IMR-90 (cell line): ENCODE data around the gene SCFD2. TPM values are rescaled to one million over a fixed set of nuclear protein-coding genes. Genes with fewer than 3 reads are reported as not detected.

Experiments
- ATAC-seq: fragments of 200-7000 bp; cut with Tn5 transposase; 2 replicates; pipeline ENCODE4 v1.9.1; 2020; ENCODE audit warnings: low read depth, mild to moderate bottlenecking, moderate library complexity
- BruUV-seq: library from RNA; stranded (reverse); fragments of 400-500 nt; replicated peaks from 2 replicates; lab custom pipeline; 2021; lab: Mats Ljungman, UMichigan
- CTCF ChIA-PET: fragments of 300-600 bp; formaldehyde crosslinking; extraction: SDS; loops from one replicate; lab custom pipeline; 2021; ENCODE audit warnings: antibody characterized with exemption; lab: Yijun Ruan, JAX
- POLR2A ChIA-PET: fragments of 300-600 bp; sonication (Branson Sonifier 250); formaldehyde crosslinking; loops from one replicate; lab custom pipeline; 2022; ENCODE audit warnings: antibody characterized with exemption; ENCODE audit not compliant: unreplicated experiment; lab: Charles Lee
- DNase-seq: peaks from one replicate; pipeline ENCODE4 v3.0.0; 2013
- H2AFZ ChIP-seq: replicated peaks from 2 replicates; pipeline ENCODE3; 2013; ENCODE audit warnings: low read length, mild to moderate bottlenecking; ENCODE audit not compliant: poor library complexity
- H2AK5ac ChIP-seq: 2 replicates; pipeline ENCODE4 v1.6.1; 2013; ENCODE audit warnings: low read depth, low read length, inconsistent platforms
- H2AK9ac ChIP-seq: replicated peaks from 2 replicates; pipeline ENCODE3; 2013; ENCODE audit warnings: mild to moderate bottlenecking, low read depth, low read length, moderate library complexity; ENCODE audit not compliant: poor library complexity
- H2BK120ac ChIP-seq: 2 replicates; pipeline ENCODE4 v1.6.1; 2013; ENCODE audit warnings: low read depth, low read length, inconsistent platforms
- H2BK15ac ChIP-seq: 3 replicates; pipeline ENCODE4 v1.6.1; 2013; ENCODE audit warnings: low read depth, low read length, inconsistent platforms
- H2BK20ac ChIP-seq: 2 replicates; pipeline ENCODE4 v1.6.1; 2013; ENCODE audit warnings: low read depth, mild to moderate bottlenecking, inconsistent platforms, low read length, moderate library complexity
- H2BK5ac ChIP-seq: 2 replicates; pipeline ENCODE4 v1.6.1; 2013; ENCODE audit warnings: mild to moderate bottlenecking, low read depth, low read length, inconsistent platforms; ENCODE audit not compliant: poor library complexity, severe bottlenecking
- H3K14ac ChIP-seq: replicated peaks from 2 replicates; pipeline ENCODE4 v1.6.1; 2013; ENCODE audit warnings: low read depth, low read length, inconsistent platforms
- H3K18ac ChIP-seq: 2 replicates; pipeline ENCODE4 v1.6.1; 2013; ENCODE audit warnings: low read depth, low read length, control low read depth
- H3K23ac ChIP-seq: 2 replicates; pipeline ENCODE4 v1.6.1; 2013; ENCODE audit warnings: low read depth, low read length, inconsistent platforms
- H3K27ac ChIP-seq: 2 replicates; pipeline ENCODE4 v1.5.1; 2013; ENCODE audit warnings: mild to moderate bottlenecking, control low read depth, low read length; ENCODE audit not compliant: insufficient read depth
- H3K27me3 ChIP-seq: 2 replicates; pipeline ENCODE4 v1.6.1; 2013; ENCODE audit warnings: low read length; ENCODE audit not compliant: control insufficient read depth, insufficient read depth
- H3K36me3 ChIP-seq: 2 replicates; pipeline ENCODE4 v1.6.1; 2013; ENCODE audit warnings: low read length, mixed read lengths; ENCODE audit not compliant: control insufficient read depth, insufficient read depth
- H3K4ac ChIP-seq: 2 replicates; pipeline ENCODE4 v1.6.1; 2013; ENCODE audit warnings: low read depth, low read length, inconsistent platforms
- H3K4me1 ChIP-seq: 2 replicates; pipeline ENCODE4 v1.6.1; 2013; ENCODE audit warnings: low read length, mixed read lengths; ENCODE audit not compliant: control insufficient read depth, insufficient read depth
- H3K4me2 ChIP-seq: 2 replicates; pipeline ENCODE4 v1.6.1; 2013; ENCODE audit warnings: low read depth, mild to moderate bottlenecking, control low read depth, low read length, moderate library complexity
- H3K4me3 ChIP-seq: 2 replicates; pipeline ENCODE4 v1.5.1; 2013; ENCODE audit warnings: low read depth, mild to moderate bottlenecking, control low read depth, low read length, moderate library complexity; ENCODE audit not compliant: insufficient read depth
- H3K56ac ChIP-seq: 2 replicates; pipeline ENCODE4 v1.6.1; 2013; ENCODE audit warnings: low read length, inconsistent platforms; ENCODE audit not compliant: insufficient read depth; ENCODE audit errors: extremely low read depth
- H3K79me1 ChIP-seq, 2 experiments: 2 replicates each; pipeline ENCODE4 v1.6.1; 2013; ENCODE audit warnings: low read length in 2 of 2, inconsistent platforms in 1 of 2, low read depth in 1 of 2
- H3K9ac ChIP-seq: 2 replicates; pipeline ENCODE4 v1.6.1; 2013; ENCODE audit warnings: low read depth, low read length, control low read depth
- H3K9me1 ChIP-seq: 2 replicates; pipeline ENCODE4 v1.6.1; 2013; ENCODE audit warnings: low read length, inconsistent platforms; ENCODE audit not compliant: insufficient read depth
- H3K9me3 ChIP-seq: 2 replicates; pipeline ENCODE4 v1.6.1; 2013; ENCODE audit warnings: low read length; ENCODE audit not compliant: control insufficient read depth, insufficient read depth
- H4K20me1 ChIP-seq: 2 replicates; pipeline ENCODE4 v1.6.1; 2013; ENCODE audit warnings: low read length, inconsistent platforms; ENCODE audit not compliant: insufficient read depth
- H4K5ac ChIP-seq: 2 replicates; pipeline ENCODE4 v1.6.1; 2013; ENCODE audit warnings: mild to moderate bottlenecking, low read depth, low read length, control low read depth
- H4K8ac ChIP-seq, 2 experiments: 2 replicates each; pipeline ENCODE4 v1.6.1; 2013; ENCODE audit warnings: low read depth in 2 of 2, low read length in 2 of 2, control low read depth in 1 of 2, inconsistent platforms in 1 of 2
- H4K91ac ChIP-seq: 2 replicates; pipeline ENCODE4 v1.6.1; 2013; ENCODE audit warnings: low read depth, low read length, inconsistent platforms; ENCODE audit not compliant: insufficient read depth
- BHLHE40 ChIP-seq: fragments of 150-350 bp; IDR thresholded peaks from 2 replicates; pipeline ENCODE4 v1.6.1; 2016; ENCODE audit warnings: mild to moderate bottlenecking, low read depth, low read length
- CEBPB ChIP-seq: IDR thresholded peaks from 2 replicates; pipeline ENCODE4 v1.6.1; 2012; ENCODE audit warnings: low read depth, low read length, improper control_type of control experiment
- CHD1 ChIP-seq: IDR thresholded peaks from 2 replicates; pipeline ENCODE4 v1.6.1; 2012; ENCODE audit warnings: low read depth, low read length, improper control_type of control experiment
- CTCF ChIP-seq: conservative IDR thresholded peaks from 2 replicates; pipeline ENCODE4 v1.5.1; 2012; ENCODE audit warnings: mild to moderate bottlenecking, low read depth, low read length, improper control_type of control experiment
- ELK1 ChIP-seq: fragments of 150-350 bp; IDR thresholded peaks from 2 replicates; pipeline ENCODE4 v1.6.1; 2016; ENCODE audit warnings: low read depth, mild to moderate bottlenecking, low read length, moderate library complexity, borderline replicate concordance
- FOS ChIP-seq: fragments of 150-350 bp; IDR thresholded peaks from 2 replicates; pipeline ENCODE4 v1.6.1; 2016; ENCODE audit warnings: low read depth, low read length
- MAFK ChIP-seq: IDR thresholded peaks from 2 replicates; pipeline ENCODE4 v1.6.1; 2012; ENCODE audit warnings: low read depth, low read length, improper control_type of control experiment
- MAZ ChIP-seq: IDR thresholded peaks from 2 replicates; pipeline ENCODE4 v1.6.1; 2012; ENCODE audit warnings: low read depth, mild to moderate bottlenecking, low read length, improper control_type of control experiment, moderate library complexity, borderline replicate concordance
- MXI1 ChIP-seq: IDR thresholded peaks from 2 replicates; pipeline ENCODE4 v1.6.1; 2012; ENCODE audit warnings: low read depth, mild to moderate bottlenecking, low read length, moderate library complexity, borderline replicate concordance
- NFE2L2 ChIP-seq: fragments of 150-350 bp; IDR thresholded peaks from 2 replicates; pipeline ENCODE4 v1.6.1; 2016; ENCODE audit warnings: low read depth, mild to moderate bottlenecking, low read length
- POLR2A ChIP-seq: IDR thresholded peaks from 2 replicates; pipeline ENCODE4 v1.6.1; 2012; ENCODE audit warnings: mild to moderate bottlenecking, low read depth, low read length
- RAD21 ChIP-seq: IDR thresholded peaks from 2 replicates; pipeline ENCODE4 v1.6.1; 2012; ENCODE audit warnings: low read length, improper control_type of control experiment
- RCOR1 ChIP-seq: IDR thresholded peaks from 2 replicates; pipeline ENCODE4 v1.6.1; 2012; ENCODE audit warnings: mild to moderate bottlenecking, low read length, improper control_type of control experiment; ENCODE audit not compliant: insufficient replicate concordance
- RFX5 ChIP-seq: IDR thresholded peaks from 2 replicates; pipeline ENCODE4 v1.8.0; 2012; ENCODE audit warnings: low read depth, mild to moderate bottlenecking, low read length, moderate library complexity
- SMC3 ChIP-seq: fragments of 150-350 bp; IDR thresholded peaks from 2 replicates; pipeline ENCODE4 v1.6.1; 2016; ENCODE audit warnings: low read depth, mild to moderate bottlenecking, antibody characterized with exemption, low read length, moderate library complexity
- USF2 ChIP-seq: fragments of 150-350 bp; IDR thresholded peaks from 2 replicates; pipeline ENCODE4 v1.6.1; 2017; ENCODE audit warnings: mild to moderate bottlenecking, antibody characterized with exemption, low read length, low read depth
- WGBS, 2 experiments: methylation state at CpG; one replicate each; pipeline versions ENCODE4 v1.1.5 to v1.1.7; 2013; ENCODE audit warnings: missing lambda C conversion rate in 2 of 2; ENCODE audit not compliant: insufficient read length in 1 of 2; ENCODE audit errors: extremely low coverage in 2 of 2; 5-methylcytosine and 5-hydroxymethylcytosine counted together
- dilution Hi-C: fragments of 300-500 bp; cut with HindIII; formaldehyde crosslinking; loops from one replicate; pipeline ENCODE4 v1.14.3; 2018; ENCODE audit warnings: low sequenced_read_pairs; ENCODE audit not compliant: unreplicated experiment
- in situ Hi-C: fragments of 300-500 bp; cut with MboI; formaldehyde crosslinking; loops from 3 replicates; pipeline ENCODE4 v1.14.3; 2019; ENCODE audit warnings: low sequenced_read_pairs, inconsistent platforms, mixed read lengths
- intact Hi-C: fragments of 100-400 bp; cut with micrococcal nuclease; formaldehyde crosslinking; loops from 2 replicates; pipeline ENCODE4 v1.10.0; 2022
- polyA plus RNA-seq, 3 experiments: library from polyadenylated mRNA; depleted of rRNA; stranded (reverse); fragments of >200 nt; gene quantifications; 2 replicates each; pipeline ENCODE4 v1.2.3, GENCODE V29; 2012; ENCODE audit warnings: low replicate concordance in 1 of 3
- total RNA-seq: library from RNA; depleted of rRNA; stranded (reverse); fragments of >200 nt; gene quantifications from 2 replicates; pipeline ENCODE4 v1.2.3, GENCODE V29; 2012

The SCFD2 gene
- total and polyA plus RNA-seq, 2 of the 4 experiments (the other 2 are of a cell fraction): 18.9 to 62.4 TPM

- no peak for ATAC-seq
- in situ Hi-C loops: no loop called here
Measured at GRCh38 chr4:53105313-53105712, 260.5 kb downstream of the SCFD2 start.

More at GRCh38 chr4:53105313-53105712, 260.5 kb downstream of the SCFD2 start:
- H3K4ac ChIP-seq: no peak overlapping the region; the same call in 1 of the 2 replicates
- H4K8ac ChIP-seq: no peak overlapping the region
- WGBS, 2 experiments: 83% methylated on average over 2 of the region's 6 CpGs; no CpG with 5 or more reads in 1 of the 2 experiments
- H2AK9ac ChIP-seq: no peak overlapping the region
- intact Hi-C loops: no loop called here
- H2BK15ac ChIP-seq: no peak overlapping the region
- no peak overlapping the region for H2BK5ac ChIP-seq
- H3K56ac ChIP-seq: no peak overlapping the region
- H3K14ac ChIP-seq: no peak overlapping the region
- H3K9ac ChIP-seq: no peak overlapping the region
- H3K79me1 ChIP-seq: peaks cover 10 to 12% of the 10 kb centered on the region in 2 experiments; a peak in 2 of 4 replicates
- no peak overlapping the region for H3K27ac ChIP-seq
- CTCF ChIA-PET: no interaction called here
- POLR2A ChIA-PET: no interaction called here
- no peak for DNase-seq
- H3K9me3 ChIP-seq: no peaks in the 10 kb centered on the region
- peaks cover 4% of the 10 kb centered on the region; the same call in 1 of the 2 replicates for H3K4me1 ChIP-seq
- H2BK20ac ChIP-seq: no peak overlapping the region
- dilution Hi-C loops: no loop called here
- no peak overlapping the region for H3K18ac ChIP-seq
- H3K27me3 ChIP-seq: no peaks in the 10 kb centered on the region
- H3K9me1 ChIP-seq: no peaks in the 10 kb centered on the region
- no peaks in the 10 kb centered on the region for H4K20me1 ChIP-seq
- H3K4me3 ChIP-seq: no peak overlapping the region
- no peak overlapping the region for H2BK120ac ChIP-seq
- no peak overlapping the region for H4K5ac ChIP-seq
- no peaks in the 10 kb centered on the region for H3K36me3 ChIP-seq
- BruUV-seq: no TSS peak
- peak overlapping the region; percentile 8; the same call in 1 of the 2 replicates for H2AK5ac ChIP-seq
- no peak overlapping the region for H4K91ac ChIP-seq
- no peak overlapping the region for H3K23ac ChIP-seq
- TF ChIP-seq SMC3 (no peak), RFX5 (no peak), CHD1 (no peak), CEBPB (no peak), FOS (no peak), CTCF (no peak), BHLHE40 (no peak), MAFK (no peak), ELK1 (no peak), USF2 (no peak), MAZ (no peak), MXI1 (no peak), NFE2L2 (no peak), RAD21 (no peak), POLR2A (no peak), RCOR1 (no peak)
- no peak overlapping the region for H2AFZ ChIP-seq
- H3K4me2 ChIP-seq: no peak overlapping the region
